Spleen (tissue), 11 donors: ENCODE results near the gene PLCH1. TPM values are rescaled to one million over a fixed set of nuclear protein-coding genes. Genes with fewer than 3 reads are reported as not detected.

ENCODE experiments used
- DNase-seq: peaks from one replicate; pipeline ENCODE4 v3.0.0-alpha.2; 2020
- H3K27ac ChIP-seq, 8 donors: fragments of 200-600 bp; sonication (generic) in 7 of 8; 1 replicate in 4 of 8; 2 replicates in 4 of 8; pipeline versions ENCODE4 v1.5.0 to v1.8.0; 2016 to 2021; ENCODE audit warnings: inconsistent platforms in 4 of 8, mild to moderate bottlenecking in 4 of 8, moderate library complexity in 1 of 8
- H3K27me3 ChIP-seq, 7 donors: fragments of 200-600 bp; sonication (generic) in 6 of 7; replicated peaks in 1 of 7; 1 replicate in 4 of 7; 2 replicates in 3 of 7; pipeline versions ENCODE4 v1.5.0 to v1.8.0; 2016 to 2021; ENCODE audit warnings: inconsistent platforms in 3 of 7, mild to moderate bottlenecking in 1 of 7
- H3K36me3 ChIP-seq, 6 donors: fragments of 200-600 bp; sonication (generic) in 5 of 6; 1 replicate in 4 of 6; 2 replicates in 2 of 6; pipeline versions ENCODE4 v1.5.0 to v1.8.0; 2016 to 2021; ENCODE audit warnings: inconsistent platforms in 2 of 6
- H3K4me1 ChIP-seq, 6 donors: fragments of 200-600 bp; sonication (generic) in 5 of 6; 1 replicate in 3 of 6; 2 replicates in 3 of 6; pipeline versions ENCODE4 v1.5.0 to v1.8.0; 2016 to 2021; ENCODE audit warnings: inconsistent platforms in 3 of 6
- H3K4me3 ChIP-seq, 8 donors: fragments of 200-600 bp; sonication (generic) in 7 of 8; 1 replicate in 4 of 8; 2 replicates in 4 of 8; pipeline versions ENCODE4 v1.5.0 to v1.8.0; 2016 to 2021; ENCODE audit warnings: inconsistent platforms in 4 of 8, mild to moderate bottlenecking in 4 of 8, moderate library complexity in 2 of 8
- H3K9me3 ChIP-seq, 8 donors: fragments of 200-600 bp; sonication (generic) in 7 of 8; 1 replicate in 4 of 8; 2 replicates in 4 of 8; pipeline versions ENCODE4 v1.5.0 to v1.8.0; 2016 to 2021; ENCODE audit warnings: inconsistent platforms in 4 of 8
- CTCF ChIP-seq, 11 experiments: fragments of 200-600 bp in 7 of 11; fragments of 450-650 bp in 4 of 11; sonication (generic) in 4 of 11; IDR thresholded peaks in 8 of 11; conservative IDR thresholded peaks in 3 of 11; 1 replicate in 7 of 11; 2 replicates in 4 of 11; pipeline versions ENCODE4 v1.4.0 to v1.8.0; 2016 to 2021; ENCODE audit warnings: antibody characterized with exemption in 11 of 11, inconsistent platforms in 4 of 11, mild to moderate bottlenecking in 1 of 11
- POLR2A ChIP-seq, 3 donors: fragments of 450-650 bp; IDR thresholded peaks; one replicate each; pipeline ENCODE4 v1.5.1; 2017; ENCODE audit warnings: antibody characterized with exemption in 3 of 3, mild to moderate bottlenecking in 1 of 3
- POLR2AphosphoS5 ChIP-seq, 3 donors: sonication (generic); formaldehyde crosslinking; IDR thresholded peaks; one replicate each; pipeline ENCODE4 v1.5.1; 2017; ENCODE audit warnings: antibody characterized with exemption in 3 of 3
- WGBS, 5 donors: extraction: QIAGEN DNeasy Blood & Tissue Kit in 3 of 5; methylation state at CpG; one replicate each; pipeline versions ENCODE4 v1.1.5 to v1.1.7; 2013 to 2018; 5-methylcytosine and 5-hydroxymethylcytosine counted together
- intact Hi-C: fragments of 100-400 bp; cut with DNase I; formaldehyde crosslinking; loops from one replicate; pipeline ENCODE4 v1.15.0; 2023; ENCODE audit warnings: low total_unique reads
- polyA plus RNA-seq, 3 donors: library from polyadenylated mRNA; stranded (reverse); fragments of 200-250 nt; gene quantifications; one replicate each; pipeline ENCODE4 v1.2.1, GENCODE V29; 2013
- total RNA-seq, 7 donors: library from RNA; depleted of rRNA in 3 of 7; stranded (reverse); fragments of >200 nt in 3 of 7; fragmentation: NEBNext Ultra II Directional in 4 of 7; extraction: Animal tissue kit (Norgen Biotek cat#: 25700) in 4 of 7; gene quantifications; one replicate each; pipeline versions ENCODE4 v1.1.0 to v1.2.1, GENCODE V29; 2016 to 2021
- donor health status: healthy with polysubstance abuse.
- donor health status: DM: no; HTN: no; CAD: no; lungs with moderate emphysema.
- donor health status: DM: no; HTN: no; CAD: no.
- donor health status: Bipolar disorder and iron deficiency.
- donor health status: healthy.
- donor health status: DM: no; HTN: no; CAD: no.
- donor health status: DM: yes; HTN: yes; CAD: no.

The PLCH1 gene
- total and polyA plus RNA-seq, 10 donors: 0.02 to 0.37 (median 0.13) TPM; not detected in 1

GRCh38 chr3:155727836-155728235 lies 17.0 kb downstream of the PLCH1 start:
- no peak overlapping the region for H3K4me3 ChIP-seq
- DNase-seq: no peak
- H3K36me3 ChIP-seq: no peaks in the 10 kb centered on the region
- 86 to 95% (median 92%) methylated on average over 3 of the region's 3 CpGs for WGBS, 5 donors
- TF ChIP-seq POLR2A (IDR thresholded peaks at IDR 0.05) (no peak), CTCF (IDR thresholded peaks at IDR 0.05 in 8 of 11, conservative IDR thresholded peaks at IDR 0.05 in 3 of 11) (no peak), POLR2AphosphoS5 (IDR thresholded peaks at IDR 0.05) (no peak)
- no peak overlapping the region for H3K27ac ChIP-seq
- intact Hi-C loops: no loop called here
- no peaks in the 10 kb centered on the region for H3K4me1 ChIP-seq
- H3K27me3 ChIP-seq: peaks cover 0 to 31% (median 0%) of the 10 kb centered on the region in 7 donors
- no peaks in the 10 kb centered on the region for H3K9me3 ChIP-seq

GRCh38 chr3:155714295-155714718 lies 30.6 kb downstream of the PLCH1 start:
- DNase-seq: no peak
- intact Hi-C loops: no loop called here
- peaks cover 0 to 29% (median 22%) of the 10 kb centered on the region in 8 donors for H3K9me3 ChIP-seq
- TF ChIP-seq CTCF (IDR thresholded peaks at IDR 0.05 in 8 of 11, conservative IDR thresholded peaks at IDR 0.05 in 3 of 11) (no peak), POLR2A (IDR thresholded peaks at IDR 0.05) (no peak), POLR2AphosphoS5 (IDR thresholded peaks at IDR 0.05) (no peak)
- H3K36me3 ChIP-seq: no peaks in the 10 kb centered on the region
- no peaks in the 10 kb centered on the region for H3K4me1 ChIP-seq
- no peak overlapping the region for H3K27ac ChIP-seq
- no peaks in the 10 kb centered on the region for H3K27me3 ChIP-seq
- no peak overlapping the region for H3K4me3 ChIP-seq
- 59 to 83% (median 77%) methylated on average over 5 of the region's 5 CpGs for WGBS, 5 donors

- 61 to 88% (median 71%) methylated on average over 1 of the region's 1 CpG for WGBS, 5 donors
- Histone ChIP-seq H3K4me1 (no peaks in the 10 kb centered on the region), H3K27me3 (no peaks in the 10 kb centered on the region), H3K9me3 (peaks cover 0 to 9% (median 4%) of the 10 kb centered on the region in 8 donors), H3K27ac (no peak overlapping the region), H3K4me3 (no peak overlapping the region), H3K36me3 (no peaks in the 10 kb centered on the region)
- TF ChIP-seq POLR2A (IDR thresholded peaks at IDR 0.05) (no peak), CTCF (IDR thresholded peaks at IDR 0.05 in 8 of 11, conservative IDR thresholded peaks at IDR 0.05 in 3 of 11) (no peak), POLR2AphosphoS5 (IDR thresholded peaks at IDR 0.05) (no peak)
- intact Hi-C loops: no loop called here
- no peak for DNase-seq
These were observed 32.9 kb downstream of the PLCH1 start for GRCh38 chr3:155712008-155712407.

GRCh38 chr3:155704771-155705559 lies 39.9 kb downstream of the PLCH1 start:
- no peaks in the 10 kb centered on the region for H3K4me1 ChIP-seq
- WGBS, 5 donors: 68 to 86% (median 75%) methylated on average over 4 of the region's 4 CpGs
- no peaks in the 10 kb centered on the region for H3K27me3 ChIP-seq
- H3K9me3 ChIP-seq: no peaks in the 10 kb centered on the region
- no peak for DNase-seq
- no peak overlapping the region for H3K4me3 ChIP-seq
- TF ChIP-seq POLR2AphosphoS5 (IDR thresholded peaks at IDR 0.05): no peak
- TF ChIP-seq CTCF (IDR thresholded peaks at IDR 0.05 in 8 of 11, conservative IDR thresholded peaks at IDR 0.05 in 3 of 11): no peak
- no peak for TF ChIP-seq POLR2A (IDR thresholded peaks at IDR 0.05)
- intact Hi-C loops: loop anchor here (5.0 to 10.0 kb wide), 2 partner anchors 348 to 1370 kb away; no protein-coding TSS in a partner anchor
- no peak overlapping the region for H3K27ac ChIP-seq
- H3K36me3 ChIP-seq: no peaks in the 10 kb centered on the region
